Activated CD4-positive, alpha-beta T cell treated with anti-CD3 and anti-CD28 coated beads, Interleukin-2, Interleukin-4, amounts not matched to agents 100 ng/mL and 50 ng/mL, durations not matched to agents 16 hours and 8 hours (primary cell): ENCODE results near the gene AP3D1.

Experiments used
- DNase-seq: peaks from one replicate; pipeline ENCODE4 v3.0.0-alpha.2; 2020; ENCODE audit warnings: low spot score

Gene AP3D1

GRCh38 chr19:2061495-2062388 is 89.6 kb downstream of the AP3D1 start:
- peak; percentile 99 for DNase-seq

- no peak for DNase-seq
Observed at GRCh38 chr19:2060884-2061494, 90.4 kb downstream of the AP3D1 start.

- DNase-seq: no peak
Observed at GRCh38 chr19:2059422-2060201, 91.8 kb downstream of the AP3D1 start.

GRCh38 chr19:2058570-2059421 is 92.6 kb downstream of the AP3D1 start:
- no peak for DNase-seq

- no peak for DNase-seq
Observed at GRCh38 chr19:2057484-2058469, 93.6 kb downstream of the AP3D1 start.

- no peak for DNase-seq
Observed at GRCh38 chr19:2056837-2057192, 94.6 kb downstream of the AP3D1 start.

- DNase-seq: peak; percentile 38
Observed at GRCh38 chr19:2055931-2056836, 95.2 kb downstream of the AP3D1 start.

GRCh38 chr19:2054763-2055162 is 96.6 kb downstream of the AP3D1 start:
- no peak for DNase-seq

GRCh38 chr19:2053601-2054389 is 97.6 kb downstream of the AP3D1 start:
- DNase-seq: no peak

- DNase-seq: no peak
Observed at GRCh38 chr19:2051773-2052704, 99.3 kb downstream of the AP3D1 start.

- peak; percentile 97 for DNase-seq
Observed at GRCh38 chr19:2050991-2051772, 100.2 kb downstream of the AP3D1 start, which contains the start of gene MKNK2. Gene MKNK2, minus strand, starts transcription at chr19:2051244. Its CDS starts 393 bp downstream, at chr19:2050851.
